CD4-positive, alpha-beta T cell treated with Interleukin-15 for 4 hours (primary cell): Measurements from ENCODE around the gene GOLGA3.

Experiments used
- DNase-seq: peaks from one replicate; pipeline ENCODE4 v3.0.0-alpha.2; 2020; ENCODE audit warnings: low spot score

GOLGA3 gene

GRCh38 chr12:132719141-132719953 lies 109.3 kb downstream of the GOLGA3 start:
- no peak for DNase-seq
